IPS-NIHi7 (cell line): ENCODE data around the gene CCNG2.

Source experiments
- DNase-seq: peaks from one replicate; pipeline ENCODE4 v3.0.0; 2012; ENCODE audit warnings: mixed read lengths; ENCODE audit errors: extremely low spot score

CCNG2 gene

GRCh38 chr4:77175201-77175611 is 18.2 kb downstream of the CCNG2 start:
- DNase-seq = peak; percentile 75

DNA sequence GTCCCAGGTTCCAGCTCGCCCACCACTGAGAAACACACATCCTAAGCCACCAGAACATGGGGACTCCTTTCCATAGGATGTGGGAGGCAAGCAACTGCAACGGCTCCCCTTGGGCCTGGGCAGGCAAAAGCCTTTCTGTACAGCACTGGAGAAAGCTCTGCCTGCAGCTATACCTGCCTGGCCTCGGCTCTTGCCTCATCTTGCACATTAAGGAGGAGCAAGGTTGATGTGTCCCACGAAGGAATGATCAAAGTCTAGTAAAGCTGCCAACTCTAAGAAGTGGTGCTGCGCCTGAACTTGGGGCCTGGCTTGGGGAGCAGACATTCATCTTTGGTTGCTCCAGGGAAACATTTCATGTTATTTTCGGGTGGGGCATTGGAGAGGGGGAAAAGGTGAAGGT is 19.6 kb downstream of the CCNG2 start:
- DNase-seq = no peak

DNA sequence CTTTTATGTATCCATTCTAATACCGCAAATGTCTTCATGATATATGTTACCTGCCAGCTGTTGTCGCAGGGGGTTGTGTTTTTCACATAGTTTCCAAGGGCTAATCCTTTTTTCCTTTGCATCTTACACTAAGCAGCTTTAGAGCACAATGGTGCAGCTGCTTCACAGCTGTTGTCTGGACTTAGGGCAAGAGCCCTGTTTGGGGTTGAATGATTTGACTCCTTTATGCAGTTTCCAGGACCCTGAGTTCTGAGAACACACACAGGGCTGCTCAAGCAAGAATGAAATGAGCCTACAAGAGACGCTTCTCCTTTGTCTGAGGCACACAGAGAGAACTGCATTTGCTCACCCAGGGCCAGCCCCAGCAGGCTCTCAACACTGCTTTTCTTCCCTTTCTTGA is 20.2 kb downstream of the CCNG2 start:
- no peak for DNase-seq

DNA sequence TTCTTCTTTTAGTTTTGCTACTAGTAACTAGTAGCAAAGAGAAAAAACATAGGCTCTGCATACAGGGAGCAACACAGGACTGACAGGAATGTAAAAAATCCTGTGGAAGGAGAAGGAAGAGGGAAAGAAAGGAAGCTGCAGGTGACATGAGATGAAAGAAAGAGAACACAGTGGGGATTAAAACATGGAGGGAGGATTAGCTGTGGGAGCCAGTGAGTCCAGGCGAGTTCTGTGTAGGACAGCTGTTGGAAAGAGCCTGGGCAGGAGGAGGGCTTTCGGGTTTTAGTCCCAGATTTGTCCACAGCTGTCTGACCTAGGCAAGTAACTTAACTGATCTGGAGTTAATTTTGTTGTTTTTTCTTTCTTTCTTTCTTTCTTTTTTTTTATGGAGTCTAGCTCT is 21.6 kb downstream of the CCNG2 start:
- no peak for DNase-seq

- DNase-seq = no peak
Measured at GRCh38 chr4:77179519-77179918, 22.5 kb downstream of the CCNG2 start.

GRCh38 chr4:77181720-77182119 is 24.7 kb downstream of the CCNG2 start:
- no peak for DNase-seq

DNA sequence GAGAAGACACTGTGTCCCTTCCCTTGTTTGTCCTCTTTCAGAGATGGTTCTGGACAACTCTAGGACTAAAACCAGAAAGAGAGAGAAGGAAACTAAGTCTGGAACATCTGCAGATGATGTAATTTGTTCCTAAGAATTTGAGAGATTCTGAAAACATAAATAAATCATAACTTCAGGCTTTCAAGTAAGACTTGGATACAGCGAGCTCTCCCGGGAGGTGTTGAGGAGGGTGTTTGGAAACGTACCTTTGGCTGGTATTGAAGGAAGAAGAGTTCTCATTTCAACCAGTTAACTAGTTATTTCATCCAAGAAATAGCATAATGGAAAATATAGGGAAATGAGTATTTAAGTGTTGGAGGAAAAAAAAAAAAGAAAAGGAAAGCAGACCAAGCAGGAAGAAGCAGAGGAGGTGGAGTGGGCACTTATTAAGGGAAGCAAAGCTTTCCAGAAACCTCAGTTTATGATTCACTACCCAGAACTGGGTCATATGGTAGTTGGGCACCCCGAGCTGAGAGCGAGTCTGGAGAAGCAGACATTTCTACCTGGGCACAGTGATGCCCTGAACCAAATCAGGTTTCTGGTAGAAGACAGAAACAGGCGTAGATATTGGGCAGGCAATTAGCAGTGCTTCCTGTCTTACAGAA is 26.9 kb downstream of the CCNG2 start:
- no peak for DNase-seq

DNA sequence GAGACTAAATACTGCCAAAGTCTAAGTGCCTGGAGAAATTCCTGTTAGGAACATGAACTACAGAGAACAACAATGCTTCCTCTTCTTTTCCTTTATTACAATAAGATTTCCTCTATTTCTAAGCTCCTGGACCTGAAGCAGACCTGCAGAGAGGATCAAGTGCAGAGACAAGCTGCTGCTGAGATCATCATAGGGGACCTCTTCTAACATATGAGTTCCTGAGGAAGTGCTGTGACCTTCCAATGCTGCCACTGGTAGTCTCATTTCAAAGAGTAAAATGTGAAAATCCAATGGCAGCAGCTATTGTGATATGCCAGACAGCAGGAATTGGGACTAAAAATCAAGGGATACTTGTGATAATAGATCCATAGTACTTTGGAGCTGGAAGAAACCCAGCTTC is 28.0 kb downstream of the CCNG2 start:
- DNase-seq = no peak

DNA sequence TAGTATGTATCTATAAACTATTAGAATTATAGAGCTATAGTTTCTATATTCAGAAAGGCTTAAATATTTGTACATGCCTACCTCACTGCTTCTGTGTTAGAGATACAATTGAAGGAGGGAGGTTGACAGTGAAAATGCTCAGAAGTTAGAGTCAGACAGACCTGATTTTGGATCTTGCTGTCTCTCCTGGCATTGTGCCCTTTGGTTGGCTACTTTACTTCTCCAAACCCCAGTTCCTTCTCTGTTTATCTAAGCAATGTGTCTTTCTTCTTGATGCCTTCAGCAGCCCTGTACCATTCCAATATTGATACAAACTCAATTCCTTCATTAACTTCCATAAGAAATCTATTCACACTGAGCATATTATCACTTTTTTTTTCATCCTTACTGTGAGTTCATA is 28.7 kb downstream of the CCNG2 start:
- no peak for DNase-seq

DNA sequence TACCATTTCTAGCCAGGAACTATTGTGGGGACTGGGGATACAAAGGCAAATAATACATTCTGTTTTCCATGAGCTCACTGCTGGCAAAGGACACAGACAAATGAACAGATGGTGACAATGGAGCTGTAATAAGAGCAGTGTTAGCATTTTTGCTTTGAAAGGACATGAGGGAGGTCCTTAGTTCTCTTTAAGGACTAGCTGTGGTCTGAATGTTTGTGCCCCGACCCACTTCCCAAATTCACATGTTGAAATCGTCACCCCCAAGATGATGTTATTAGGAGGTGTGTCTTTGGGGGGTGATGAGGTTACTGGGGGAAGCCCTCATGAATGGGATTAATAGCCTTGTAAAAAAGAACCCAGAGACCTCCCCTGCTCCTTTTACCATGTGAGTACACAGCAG is 30.3 kb downstream of the CCNG2 start:
- DNase-seq = no peak

GRCh38 chr4:77188498-77189220 is 31.7 kb downstream of the CCNG2 start:
- no peak for DNase-seq

DNA sequence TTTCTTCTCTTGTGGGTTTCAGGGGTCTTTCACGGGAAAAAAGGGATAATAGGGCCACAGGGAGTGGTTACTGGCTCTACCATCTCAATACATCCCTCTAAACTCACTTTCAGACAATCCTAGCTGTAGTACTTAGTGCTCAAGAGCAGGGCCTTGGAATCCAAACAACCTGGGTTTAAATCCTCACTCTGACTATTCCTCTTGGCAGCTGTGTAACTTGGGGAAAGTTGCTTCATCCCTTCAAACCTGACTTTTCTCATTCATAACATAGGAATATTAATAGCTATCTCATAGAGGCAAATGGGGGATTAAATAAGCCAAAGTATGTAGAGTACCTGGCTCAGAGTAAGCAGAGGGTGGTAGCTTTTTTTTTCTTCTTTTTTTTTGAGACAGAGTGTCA is 32.4 kb downstream of the CCNG2 start:
- no peak for DNase-seq

GRCh38 chr4:77190053-77190452 is 33.0 kb downstream of the CCNG2 start:
- no peak for DNase-seq

DNA sequence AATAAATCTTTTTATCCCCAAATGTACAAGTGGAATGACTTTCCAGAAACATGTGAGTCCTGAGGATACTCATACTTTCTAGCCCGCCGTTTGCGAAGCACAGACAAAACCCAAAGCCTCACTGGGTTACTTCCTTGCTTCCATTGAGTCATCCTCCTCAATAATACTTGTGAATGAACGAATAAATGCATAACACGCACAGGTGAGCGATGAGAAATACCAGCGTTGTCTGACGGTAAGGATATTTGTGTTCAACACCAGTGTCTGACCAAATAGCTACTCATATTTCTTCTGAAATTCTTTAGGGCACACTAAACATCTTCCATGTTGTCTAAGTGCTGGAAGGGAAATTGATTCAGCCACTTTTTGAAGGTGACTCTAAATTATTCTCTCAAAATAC is 36.0 kb downstream of the CCNG2 start:
- no peak for DNase-seq

GRCh38 chr4:77193511-77194102 is 36.6 kb downstream of the CCNG2 start:
- DNase-seq = peak; percentile 90

GRCh38 chr4:77194366-77194765 is 37.4 kb downstream of the CCNG2 start:
- no peak for DNase-seq

DNA sequence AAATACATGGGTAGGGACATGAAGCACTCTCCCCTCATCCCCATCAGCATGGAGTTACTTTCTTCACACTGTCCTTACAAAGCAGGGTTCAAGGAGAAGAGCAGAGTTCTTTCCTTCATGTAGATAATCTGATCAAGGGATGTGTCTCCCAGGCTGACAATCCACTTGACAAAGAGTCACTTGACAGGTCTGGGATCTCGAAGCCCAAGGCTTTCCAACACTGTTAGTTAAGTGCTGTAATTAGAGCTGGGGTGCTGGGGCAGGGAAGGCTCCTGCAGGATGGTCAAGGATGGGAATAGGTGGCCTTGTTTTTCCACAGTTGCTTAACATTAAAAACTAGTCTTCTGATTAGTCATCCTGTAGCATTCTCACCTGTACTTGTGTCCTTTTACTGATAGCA is 38.0 kb downstream of the CCNG2 start:
- DNase-seq = no peak

GRCh38 chr4:77196866-77197265 is 39.9 kb downstream of the CCNG2 start:
- DNase-seq = no peak

DNA sequence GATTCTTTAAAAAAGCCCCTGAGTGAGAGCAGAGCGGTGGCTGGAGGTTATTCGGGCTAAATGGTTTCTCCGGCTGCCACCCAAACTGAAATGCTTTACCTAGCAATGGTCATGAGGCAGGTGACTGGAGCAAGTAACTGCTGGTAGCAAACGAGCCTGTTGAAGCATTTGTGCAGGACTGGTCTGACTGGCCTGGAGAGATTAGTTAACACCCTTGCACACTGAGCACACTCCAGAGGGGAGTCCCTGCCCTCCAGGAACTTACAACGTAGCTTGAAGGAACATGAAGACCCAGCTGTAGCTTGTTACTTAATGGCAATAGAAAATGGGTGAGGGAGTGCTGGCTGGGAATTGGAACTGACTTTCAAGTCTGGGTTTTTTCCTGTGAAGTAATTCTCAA is 40.4 kb downstream of the CCNG2 start:
- DNase-seq = no peak

GRCh38 chr4:77197831-77198230 is 40.8 kb downstream of the CCNG2 start:
- DNase-seq = no peak

GRCh38 chr4:77199276-77199675 is 42.3 kb downstream of the CCNG2 start:
- DNase-seq = no peak

- DNase-seq = no peak
Measured at GRCh38 chr4:77199701-77200100, 42.7 kb downstream of the CCNG2 start.

DNA sequence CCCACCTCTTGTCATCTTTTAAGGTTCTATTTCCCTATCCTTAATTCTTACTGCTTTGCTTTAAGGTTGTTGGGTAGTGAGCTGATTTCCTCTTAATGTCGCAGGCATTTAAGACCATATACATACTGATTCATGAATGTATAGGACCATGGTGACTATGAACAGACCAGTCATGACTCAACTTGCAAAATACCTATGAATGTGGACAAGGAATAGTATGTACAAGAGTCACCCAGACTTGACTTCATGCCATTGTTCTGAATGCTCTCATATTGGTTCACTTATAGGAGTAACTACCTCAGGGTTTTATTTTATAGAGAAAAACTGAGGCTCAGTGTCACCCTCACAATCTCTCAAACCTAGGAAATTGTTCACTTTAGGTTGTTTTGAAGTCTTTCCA is 44.3 kb downstream of the CCNG2 start:
- no peak for DNase-seq
